Chondrocyte (in vitro differentiated cells): ENCODE measurements around the gene TRIM24. TPM values are rescaled to one million over a fixed set of nuclear protein-coding genes. Genes with fewer than 3 reads are reported as not detected.

ENCODE experiments used
- DNase-seq: peaks from one replicate; pipeline ENCODE4 v3.0.0; 2021; ENCODE audit warnings: mixed read lengths, low spot score
- H3K27ac Mint-ChIP-seq: one replicate; pipeline ENCODE4 v1.8.0; 2021; ENCODE audit warnings: mild to moderate bottlenecking, moderate library complexity, mixed read lengths; ENCODE audit not compliant: unreplicated experiment
- H3K27me3 Mint-ChIP-seq: 2 replicates; pipeline ENCODE4 v1.8.0; 2021; ENCODE audit warnings: low read depth, mixed read lengths
- H3K36me3 Mint-ChIP-seq: 2 replicates; pipeline ENCODE4 v1.8.0; 2021; ENCODE audit warnings: low read depth, mixed read lengths
- H3K4me1 Mint-ChIP-seq: 2 replicates; pipeline ENCODE4 v1.8.0; 2021; ENCODE audit warnings: low read depth, mild to moderate bottlenecking, mixed read lengths
- H3K4me3 Mint-ChIP-seq: one replicate; pipeline ENCODE4 v1.8.0; 2021; ENCODE audit warnings: mild to moderate bottlenecking, moderate library complexity, mixed read lengths; ENCODE audit not compliant: unreplicated experiment
- H3K9me3 Mint-ChIP-seq: 2 replicates; pipeline ENCODE4 v1.8.0; 2021; ENCODE audit warnings: low read depth, mixed read lengths
- total RNA-seq: library from RNA; stranded (reverse); gene quantifications from 3 replicates; pipeline ENCODE4 v1.2.1, GENCODE V29; 2021
- TF ChIP-seq, protein P1 (sequence below): fragments of 200-600 bp; sonication (generic); IDR thresholded peaks from 2 replicates; pipeline ENCODE4 v1.5.0; 2021; ENCODE audit warnings: antibody characterized with exemption, mild to moderate bottlenecking, moderate library complexity

The TRIM24 gene
- total RNA-seq, 1 donor from 2014 or later: 31.6 TPM

GRCh38 chr7:138610671-138611170 is 150.7 kb downstream of the TRIM24 start:
- Mint-ChIP-seq H3K36me3 (no peaks in the 10 kb centered on the region), H3K9me3 (no peaks in the 10 kb centered on the region), H3K27me3 (no peaks in the 10 kb centered on the region), H3K4me1 (peaks cover 38% of the 10 kb centered on the region), H3K4me3 (no peak overlapping the region), H3K27ac (no peak overlapping the region)
- DNase-seq: no peak
- TF ChIP-seq, protein P1, sequence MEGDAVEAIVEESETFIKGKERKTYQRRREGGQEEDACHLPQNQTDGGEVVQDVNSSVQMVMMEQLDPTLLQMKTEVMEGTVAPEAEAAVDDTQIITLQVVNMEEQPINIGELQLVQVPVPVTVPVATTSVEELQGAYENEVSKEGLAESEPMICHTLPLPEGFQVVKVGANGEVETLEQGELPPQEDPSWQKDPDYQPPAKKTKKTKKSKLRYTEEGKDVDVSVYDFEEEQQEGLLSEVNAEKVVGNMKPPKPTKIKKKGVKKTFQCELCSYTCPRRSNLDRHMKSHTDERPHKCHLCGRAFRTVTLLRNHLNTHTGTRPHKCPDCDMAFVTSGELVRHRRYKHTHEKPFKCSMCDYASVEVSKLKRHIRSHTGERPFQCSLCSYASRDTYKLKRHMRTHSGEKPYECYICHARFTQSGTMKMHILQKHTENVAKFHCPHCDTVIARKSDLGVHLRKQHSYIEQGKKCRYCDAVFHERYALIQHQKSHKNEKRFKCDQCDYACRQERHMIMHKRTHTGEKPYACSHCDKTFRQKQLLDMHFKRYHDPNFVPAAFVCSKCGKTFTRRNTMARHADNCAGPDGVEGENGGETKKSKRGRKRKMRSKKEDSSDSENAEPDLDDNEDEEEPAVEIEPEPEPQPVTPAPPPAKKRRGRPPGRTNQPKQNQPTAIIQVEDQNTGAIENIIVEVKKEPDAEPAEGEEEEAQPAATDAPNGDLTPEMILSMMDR: no peak

DNA sequence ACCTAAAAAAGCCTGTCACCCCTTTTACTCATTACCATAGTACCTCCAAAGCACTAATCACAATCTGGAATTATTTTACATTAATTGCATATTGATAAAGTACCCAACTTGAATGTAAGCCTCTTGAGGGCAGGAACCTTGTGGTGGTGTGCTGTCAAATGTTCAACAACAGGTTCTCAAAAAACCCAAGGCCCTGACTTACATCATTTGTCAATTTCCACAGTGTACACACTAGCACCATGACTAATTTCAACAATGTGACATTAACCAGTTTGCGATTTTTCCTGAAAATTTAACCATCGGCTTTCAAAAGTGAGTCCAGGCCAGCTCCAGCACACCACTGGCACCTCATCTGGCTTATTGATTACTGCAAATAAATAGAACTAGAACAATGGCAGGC is 153.6 kb downstream of the TRIM24 start:
- peaks cover 19% of the 10 kb centered on the region for H3K4me1 Mint-ChIP-seq
- H3K27ac Mint-ChIP-seq: no peak overlapping the region
- TF ChIP-seq, protein P1: no peak
- H3K9me3 Mint-ChIP-seq: no peaks in the 10 kb centered on the region
- no peak for DNase-seq
- H3K36me3 Mint-ChIP-seq: no peaks in the 10 kb centered on the region
- no peaks in the 10 kb centered on the region for H3K27me3 Mint-ChIP-seq
- no peak overlapping the region for H3K4me3 Mint-ChIP-seq

GRCh38 chr7:138616085-138616484 is 156.0 kb downstream of the TRIM24 start:
- no peak overlapping the region for H3K4me3 Mint-ChIP-seq
- TF ChIP-seq, protein P1: no peak
- no peak for DNase-seq
- H3K4me1 Mint-ChIP-seq: peaks cover 3% of the 10 kb centered on the region
- H3K27ac Mint-ChIP-seq: no peak overlapping the region
- H3K9me3 Mint-ChIP-seq: no peaks in the 10 kb centered on the region
- H3K27me3 Mint-ChIP-seq: peaks cover 7% of the 10 kb centered on the region
- H3K36me3 Mint-ChIP-seq: no peaks in the 10 kb centered on the region

DNA sequence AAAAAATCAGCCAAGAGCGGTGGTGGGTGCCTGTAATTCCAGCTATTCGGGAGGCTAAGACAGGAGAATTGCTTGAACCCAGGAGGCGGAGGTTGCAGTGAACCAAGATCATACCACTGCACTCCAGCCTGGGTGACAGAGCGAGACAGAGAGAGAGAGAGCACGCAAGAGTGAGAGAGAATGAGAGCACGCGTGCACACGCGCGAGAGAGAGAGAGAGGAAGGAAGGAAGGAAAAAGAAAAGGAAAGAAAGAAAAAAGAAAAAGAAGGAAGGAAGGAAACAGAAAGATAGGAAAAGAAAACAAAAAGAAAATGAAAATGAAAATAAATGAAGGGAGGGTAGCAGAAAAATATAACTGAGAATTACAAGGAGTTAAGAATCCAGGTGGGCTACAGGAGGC is 158.4 kb downstream of the TRIM24 start:
- DNase-seq: no peak
- Mint-ChIP-seq H3K4me1 (no peaks in the 10 kb centered on the region), H3K27ac (no peak overlapping the region), H3K4me3 (no peak overlapping the region), H3K36me3 (no peaks in the 10 kb centered on the region), H3K27me3 (peaks cover 7% of the 10 kb centered on the region), H3K9me3 (no peaks in the 10 kb centered on the region)
- TF ChIP-seq, protein P1: no peak

- Mint-ChIP-seq H3K27me3 (peaks cover 7% of the 10 kb centered on the region), H3K4me3 (no peak overlapping the region), H3K4me1 (no peaks in the 10 kb centered on the region), H3K36me3 (no peaks in the 10 kb centered on the region), H3K27ac (no peak overlapping the region), H3K9me3 (no peaks in the 10 kb centered on the region)
- TF ChIP-seq, protein P1: no peak
- DNase-seq: no peak
Measured at GRCh38 chr7:138618933-138619332, 158.9 kb downstream of the TRIM24 start.
